OCI-LY7 (cell line): ENCODE results near the gene LIMK2.

Source experiments
- EZH2phosphoT487 ChIP-seq: fragments of 200-600 bp; sonication (generic); IDR thresholded peaks from 2 replicates; pipeline ENCODE4 v1.6.1; 2018; ENCODE audit warnings: low read depth, borderline replicate concordance, mild to moderate bottlenecking, mixed run types, antibody characterized with exemption, low read length, moderate library complexity, mixed read lengths
- TF ChIP-seq, protein P1 (sequence below): fragments of 200-600 bp; sonication (generic); conservative IDR thresholded peaks from 2 replicates; pipeline ENCODE4 v1.5.1; 2014; ENCODE audit warnings: mild to moderate bottlenecking, antibody characterized with exemption, low read length, moderate library complexity, mixed read lengths

- TF ChIP-seq, protein P1, sequence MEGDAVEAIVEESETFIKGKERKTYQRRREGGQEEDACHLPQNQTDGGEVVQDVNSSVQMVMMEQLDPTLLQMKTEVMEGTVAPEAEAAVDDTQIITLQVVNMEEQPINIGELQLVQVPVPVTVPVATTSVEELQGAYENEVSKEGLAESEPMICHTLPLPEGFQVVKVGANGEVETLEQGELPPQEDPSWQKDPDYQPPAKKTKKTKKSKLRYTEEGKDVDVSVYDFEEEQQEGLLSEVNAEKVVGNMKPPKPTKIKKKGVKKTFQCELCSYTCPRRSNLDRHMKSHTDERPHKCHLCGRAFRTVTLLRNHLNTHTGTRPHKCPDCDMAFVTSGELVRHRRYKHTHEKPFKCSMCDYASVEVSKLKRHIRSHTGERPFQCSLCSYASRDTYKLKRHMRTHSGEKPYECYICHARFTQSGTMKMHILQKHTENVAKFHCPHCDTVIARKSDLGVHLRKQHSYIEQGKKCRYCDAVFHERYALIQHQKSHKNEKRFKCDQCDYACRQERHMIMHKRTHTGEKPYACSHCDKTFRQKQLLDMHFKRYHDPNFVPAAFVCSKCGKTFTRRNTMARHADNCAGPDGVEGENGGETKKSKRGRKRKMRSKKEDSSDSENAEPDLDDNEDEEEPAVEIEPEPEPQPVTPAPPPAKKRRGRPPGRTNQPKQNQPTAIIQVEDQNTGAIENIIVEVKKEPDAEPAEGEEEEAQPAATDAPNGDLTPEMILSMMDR: no peak
- TF ChIP-seq EZH2phosphoT487: no peak
These were observed 38.9 kb downstream of the LIMK2 start for GRCh38 chr22:31250740-31251600.
